ENCODE results near the gene LGALS13. TPM values are rescaled to one million over a fixed set of nuclear protein-coding genes. Genes with fewer than 3 reads are reported as not detected.

LGALS13 gene
- total RNA-seq, 1 experiment from 2014 or later, result not detected

GRCh38 chr19:39645800-39646411 lies 43.6 kb downstream of the LGALS13 start:
- Histone ChIP-seq H3K4me1 (ENCODE audit: control insufficient read depth in 1 of 2, insufficient read depth in 2 of 2, low read length in 2 of 2) (no peaks in the 10 kb centered on the region), H3K27me3 (ENCODE audit: insufficient read depth, low read length) (peaks cover 45% of the 10 kb centered on the region), H4K20me1 (ENCODE audit: insufficient read depth) (no peaks in the 10 kb centered on the region), H2AFZ (ENCODE audit: low read depth, low read length, poor library complexity, severe bottlenecking) (no peak overlapping the region), H3K9me2 (ENCODE audit: insufficient read depth) (no peaks in the 10 kb centered on the region), H3K4me2 (ENCODE audit: low read length) (no peak overlapping the region), H3K9me3 (ENCODE audit: control insufficient read depth in 1 of 2, insufficient read depth in 1 of 2, low read depth in 1 of 2, low read length in 2 of 2) (no peaks in the 10 kb centered on the region), H3K36me3 (ENCODE audit: control insufficient read depth in 1 of 2, insufficient read depth in 2 of 2, low read length in 2 of 2) (no peaks in the 10 kb centered on the region), H3K9ac (ENCODE audit: low read length) (no peak overlapping the region), H3K79me2 (ENCODE audit: insufficient read depth, low read length) (no peaks in the 10 kb centered on the region), H3K4me3 (replicated peaks in 1 of 2; ENCODE audit: low read depth in 1 of 2, low read length in 2 of 2) (no peak overlapping the region), H3K27ac (ENCODE audit: low read depth, low read length) (no peak overlapping the region)
- CTCF ChIA-PET, result no interaction called here
- POLR2A ChIA-PET, result no interaction called here
- no TSS peak for BruUV-seq (replicated peaks)
- intact Hi-C loops (cut with micrococcal nuclease), result no loop called here
- TF ChIP-seq SRF (IDR thresholded peaks at IDR 0.05; ENCODE audit: low read depth) (no peak), REST (IDR thresholded peaks at IDR 0.05; ENCODE audit: low read depth) (peak; percentile 83), ZFX (IDR thresholded peaks at IDR 0.05) (no peak)
- no peak for DNase-seq (ENCODE audit: low read depth, low spot score)
- RAD21 ChIA-PET (ENCODE audit: low non-redundant PET in 1 of 2, low total read pairs in 2 of 2, uncharacterized antibody in 2 of 2, unreplicated experiment in 2 of 2), result no interaction called here
- no peak for ATAC-seq

- Histone ChIP-seq H4K20me1 (ENCODE audit: insufficient read depth) (no peaks in the 10 kb centered on the region), H3K9ac (ENCODE audit: low read length) (no peak overlapping the region), H3K79me2 (ENCODE audit: insufficient read depth, low read length) (no peaks in the 10 kb centered on the region), H3K9me3 (ENCODE audit: control insufficient read depth in 1 of 2, insufficient read depth in 1 of 2, low read depth in 1 of 2, low read length in 2 of 2) (no peaks in the 10 kb centered on the region), H3K27ac (ENCODE audit: low read depth, low read length) (no peak overlapping the region), H2AFZ (ENCODE audit: low read depth, low read length, poor library complexity, severe bottlenecking) (no peak overlapping the region), H3K36me3 (ENCODE audit: control insufficient read depth in 1 of 2, insufficient read depth in 2 of 2, low read length in 2 of 2) (no peaks in the 10 kb centered on the region), H3K4me3 (replicated peaks in 1 of 2; ENCODE audit: low read depth in 1 of 2, low read length in 2 of 2) (no peak overlapping the region), H3K4me2 (ENCODE audit: low read length) (no peak overlapping the region), H3K9me2 (ENCODE audit: insufficient read depth) (no peaks in the 10 kb centered on the region), H3K27me3 (ENCODE audit: insufficient read depth, low read length) (peaks cover 35% of the 10 kb centered on the region; the same call in 1 of the 2 replicates), H3K4me1 (ENCODE audit: control insufficient read depth in 1 of 2, insufficient read depth in 2 of 2, low read length in 2 of 2) (no peaks in the 10 kb centered on the region)
- DNase-seq (ENCODE audit: low read depth, low spot score), result no peak
- ChIA-PET CTCF (no interaction called here), RAD21 (ENCODE audit: low non-redundant PET in 1 of 2, low total read pairs in 2 of 2, uncharacterized antibody in 2 of 2, unreplicated experiment in 2 of 2) (no interaction called here), POLR2A (no interaction called here)
- intact Hi-C loops (cut with micrococcal nuclease), result no loop called here
- ATAC-seq, result no peak
- no TSS peak for BruUV-seq (replicated peaks)
- TF ChIP-seq CBX3 (IDR thresholded peaks at IDR 0.05; ENCODE audit: low read depth), result no peak
- no peak for TF ChIP-seq RAD21 (IDR thresholded peaks at IDR 0.05; ENCODE audit: low read depth)
- no peak for TF ChIP-seq ELF1 (IDR thresholded peaks at IDR 0.05; ENCODE audit: borderline replicate concordance, low read depth)
- TF ChIP-seq EZH2phosphoT487 (IDR thresholded peaks at IDR 0.05; ENCODE audit: borderline replicate concordance), result no peak
- TF ChIP-seq ATF3 (IDR thresholded peaks at IDR 0.05), result no peak
- no peak for TF ChIP-seq CTCF (IDR thresholded peaks at IDR 0.05 in 2 of 3, conservative IDR thresholded peaks at IDR 0.05 in 1 of 3; ENCODE audit: borderline replicate concordance in 1 of 3, insufficient read depth in 1 of 3, low read depth in 2 of 3, low read length in 2 of 3)
- TF ChIP-seq CEBPB (IDR thresholded peaks at IDR 0.05; ENCODE audit: low read depth), result no peak
- TF ChIP-seq POLR2AphosphoS5 (IDR thresholded peaks at IDR 0.05; ENCODE audit: low read depth, low read length), result no peak
- TF ChIP-seq TCF7L2 (IDR thresholded peaks at IDR 0.05; ENCODE audit: borderline replicate concordance, extremely low read depth, insufficient read depth, insufficient read length), result no peak
- no peak for TF ChIP-seq ZFX (IDR thresholded peaks at IDR 0.05)
- TF ChIP-seq YY1 (IDR thresholded peaks at IDR 0.05; ENCODE audit: extremely low read depth, insufficient replicate concordance, low read depth, low read length), result no peak
Measured at GRCh38 chr19:39647918-39648317, 45.6 kb downstream of the LGALS13 start.
